IPS-18a (cell line): ENCODE measurements around the gene CHM.
"Not testable (repeated sequence)": the region's sequence is repeated elsewhere in the genome, so short reads cannot be mapped to it uniquely, and the experiment has no call there.

ENCODE experiments used
- H3K27ac ChIP-seq: one replicate; pipeline ENCODE4 v1.5.1; 2013; ENCODE audit warnings: low read length
- H3K27me3 ChIP-seq: one replicate; pipeline ENCODE4 v1.6.1; 2013; ENCODE audit warnings: mild to moderate bottlenecking, low read length; ENCODE audit not compliant: control insufficient read depth, insufficient read depth
- H3K36me3 ChIP-seq: one replicate; pipeline ENCODE4 v1.6.1; 2013; ENCODE audit warnings: low read depth, low read length; ENCODE audit not compliant: control insufficient read depth
- H3K4me1 ChIP-seq: one replicate; pipeline ENCODE4 v1.6.1; 2013; ENCODE audit warnings: low read depth, low read length; ENCODE audit not compliant: control insufficient read depth
- H3K4me3 ChIP-seq: one replicate; pipeline ENCODE4 v1.5.1; 2013; ENCODE audit warnings: low read length
- H3K9ac ChIP-seq: one replicate; pipeline ENCODE4 v1.6.1; 2013; ENCODE audit warnings: mild to moderate bottlenecking, low read length, moderate library complexity
- H3K9me3 ChIP-seq: one replicate; pipeline ENCODE4 v1.6.1; 2013; ENCODE audit warnings: low read depth, low read length; ENCODE audit not compliant: control insufficient read depth

CHM gene

GRCh38 chrX:85994797-85995196, 52.6 kb downstream of the CHM start:
- Histone ChIP-seq H3K4me3 (no peak overlapping the region), H3K27ac (no peak overlapping the region), H3K4me1 (peaks cover 24% of the 10 kb centered on the region), H3K36me3 (no peaks in the 10 kb centered on the region), H3K9ac (no peak overlapping the region), H3K27me3 (no peaks in the 10 kb centered on the region), H3K9me3 (no peaks in the 10 kb centered on the region)

GRCh38 chrX:85994228-85994627, 53.1 kb downstream of the CHM start:
- Histone ChIP-seq H3K9ac (no peak overlapping the region), H3K36me3 (no peaks in the 10 kb centered on the region), H3K9me3 (no peaks in the 10 kb centered on the region), H3K4me1 (peaks cover 24% of the 10 kb centered on the region), H3K27me3 (no peaks in the 10 kb centered on the region), H3K4me3 (no peak overlapping the region), H3K27ac (no peak overlapping the region)

- H3K4me3 ChIP-seq = no peak overlapping the region
Observed at GRCh38 chrX:85993539-85994197, 53.7 kb downstream of the CHM start.

DNA sequence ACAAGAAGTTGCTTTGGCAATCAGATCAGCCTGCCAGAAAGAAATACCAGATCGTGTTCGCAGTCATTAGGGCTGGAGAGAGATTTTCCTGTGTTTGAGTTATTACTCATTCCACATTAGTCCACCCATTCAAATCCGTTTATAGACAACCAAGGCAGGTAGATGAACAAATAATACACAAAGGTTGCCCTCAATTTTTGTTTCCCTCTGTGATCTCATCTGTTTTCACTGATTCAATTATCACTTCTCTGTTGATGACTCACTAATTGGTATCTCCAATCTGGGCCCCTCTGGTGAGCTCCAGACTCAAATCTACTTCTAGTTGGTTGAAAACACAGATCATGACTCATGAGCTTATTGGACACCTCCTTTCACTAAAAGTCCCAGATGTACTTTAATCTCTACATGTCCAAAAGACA, 54.5 kb downstream of the CHM start:
- H3K27me3 ChIP-seq = no peaks in the 10 kb centered on the region
- H3K27ac ChIP-seq = no peak overlapping the region
- peaks cover 24% of the 10 kb centered on the region for H3K4me1 ChIP-seq

More at GRCh38 chrX:85993539-85994197, 53.7 kb downstream of the CHM start:
- H3K9me3 ChIP-seq = no peaks in the 10 kb centered on the region
- H3K4me1 ChIP-seq = peaks cover 24% of the 10 kb centered on the region
- no peaks in the 10 kb centered on the region for H3K36me3 ChIP-seq
- H3K9ac ChIP-seq = no peak overlapping the region
- no peaks in the 10 kb centered on the region for H3K27me3 ChIP-seq
- no peak overlapping the region for H3K27ac ChIP-seq

GRCh38 chrX:85988353-85988752, 59.0 kb downstream of the CHM start:
- H3K9ac ChIP-seq = no peak overlapping the region
- no peak overlapping the region for H3K27ac ChIP-seq
- H3K4me3 ChIP-seq = no peak overlapping the region
- no peaks in the 10 kb centered on the region for H3K27me3 ChIP-seq
- peaks cover 6% of the 10 kb centered on the region for H3K4me1 ChIP-seq
- H3K9me3 ChIP-seq = no peaks in the 10 kb centered on the region
- no peaks in the 10 kb centered on the region for H3K36me3 ChIP-seq

More for the DNA sequence above, 54.5 kb downstream of the CHM start:
- no peak overlapping the region for H3K9ac ChIP-seq
- no peaks in the 10 kb centered on the region for H3K36me3 ChIP-seq
- H3K4me3 ChIP-seq = no peak overlapping the region
- no peaks in the 10 kb centered on the region for H3K9me3 ChIP-seq

DNA sequence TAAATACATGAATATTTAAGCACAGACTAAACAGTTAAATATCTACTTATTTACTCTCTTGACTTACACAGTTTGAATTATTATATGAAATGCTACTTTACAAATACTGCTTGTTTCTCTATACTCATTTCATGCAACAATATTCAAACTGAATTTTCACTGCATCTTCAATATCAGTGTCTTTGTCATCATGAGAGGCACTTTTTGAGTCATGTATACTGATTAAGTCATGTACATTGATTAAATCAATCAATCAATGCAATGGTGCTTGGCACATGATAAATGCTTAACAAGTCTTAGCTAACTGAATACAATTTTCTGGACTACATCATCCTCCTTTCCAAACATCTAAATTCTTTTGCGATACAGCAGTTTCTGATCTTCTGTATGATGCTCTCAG, 67.1 kb downstream of the CHM start:
- Histone ChIP-seq H3K4me3 (no peak overlapping the region), H3K27me3 (no peaks in the 10 kb centered on the region), H3K27ac (no peak overlapping the region), H3K36me3 (peaks cover 19% of the 10 kb centered on the region), H3K9ac (no peak overlapping the region), H3K4me1 (no peaks in the 10 kb centered on the region), H3K9me3 (no peaks in the 10 kb centered on the region)

DNA sequence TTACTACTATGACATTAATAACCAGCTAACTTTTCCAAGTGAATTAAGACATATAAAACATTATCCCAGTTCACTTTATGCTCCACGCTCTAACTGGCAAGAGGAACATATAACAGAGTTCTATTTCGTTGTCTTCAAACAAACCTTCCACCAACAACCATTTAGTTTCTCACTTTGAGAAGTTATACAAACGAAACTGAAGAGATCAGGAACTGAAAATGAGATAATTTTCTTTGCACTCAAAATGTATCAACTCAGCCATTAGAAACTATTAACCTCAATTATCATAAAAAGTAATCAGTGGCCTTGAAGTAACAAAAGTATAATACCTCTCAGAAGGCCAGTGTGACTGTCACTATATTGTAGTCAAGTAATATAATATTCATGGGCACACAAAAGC, 70.1 kb downstream of the CHM start:
- H3K4me1 ChIP-seq = no peaks in the 10 kb centered on the region
- no peak overlapping the region for H3K4me3 ChIP-seq
- no peaks in the 10 kb centered on the region for H3K9me3 ChIP-seq
- peaks cover 21% of the 10 kb centered on the region for H3K36me3 ChIP-seq
- no peaks in the 10 kb centered on the region for H3K27me3 ChIP-seq
- H3K27ac ChIP-seq = no peak overlapping the region
- H3K9ac ChIP-seq = no peak overlapping the region

- not testable (repeated sequence) for H3K9me3 ChIP-seq, H3K4me1 ChIP-seq, H3K9ac ChIP-seq, H3K27me3 ChIP-seq, H3K4me3 ChIP-seq, H3K27ac ChIP-seq
- peaks cover 15% of the 10 kb centered on the region for H3K36me3 ChIP-seq
Observed at GRCh38 chrX:85972351-85972750, 75.0 kb downstream of the CHM start.

DNA sequence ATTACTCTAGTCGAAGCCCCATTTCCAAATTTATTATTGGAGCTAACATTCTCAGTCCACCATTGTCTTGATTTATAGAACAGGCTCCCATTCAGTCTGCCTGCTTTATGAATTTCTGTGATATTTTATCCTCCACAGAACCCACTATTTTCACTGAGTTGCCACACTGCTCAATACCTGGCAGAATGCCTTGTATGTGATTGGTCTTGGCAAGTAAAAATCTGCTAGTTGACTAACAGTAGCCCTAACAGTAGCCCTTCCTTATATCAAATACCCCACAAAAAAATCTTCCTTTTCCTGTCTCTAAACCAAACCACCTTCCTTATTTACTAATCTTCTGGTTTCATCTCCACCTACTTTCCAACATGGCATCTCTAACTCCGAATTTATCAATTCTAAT, 82.6 kb downstream of the CHM start:
- no peak overlapping the region for H3K9ac ChIP-seq
- no peak overlapping the region for H3K4me3 ChIP-seq
- H3K36me3 ChIP-seq = peaks cover 3% of the 10 kb centered on the region
- no peaks in the 10 kb centered on the region for H3K4me1 ChIP-seq
- no peaks in the 10 kb centered on the region for H3K27me3 ChIP-seq
- no peak overlapping the region for H3K27ac ChIP-seq
- H3K9me3 ChIP-seq = no peaks in the 10 kb centered on the region

DNA sequence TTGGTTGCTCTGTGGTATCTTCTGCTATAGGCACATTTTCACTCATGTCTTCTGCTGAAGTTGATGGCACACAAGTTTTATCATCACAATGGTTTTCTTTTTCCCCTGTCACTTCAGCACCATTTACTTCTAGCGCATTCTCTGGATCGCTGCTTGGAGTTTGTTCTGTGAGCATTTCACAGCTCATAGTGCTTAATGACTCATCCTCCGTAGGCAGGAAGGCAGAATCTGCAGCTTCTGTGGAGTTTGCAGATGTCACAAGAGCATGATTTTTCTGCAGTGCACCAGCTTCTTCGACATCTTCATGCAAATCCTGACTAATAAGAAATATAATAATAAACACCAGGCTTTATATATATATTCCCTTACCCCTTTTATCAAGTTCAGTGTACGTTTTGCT, 83.6 kb downstream of the CHM start:
- Histone ChIP-seq H3K36me3 (peaks cover 4% of the 10 kb centered on the region), H3K4me1 (no peaks in the 10 kb centered on the region), H3K9me3 (no peaks in the 10 kb centered on the region), H3K4me3 (no peak overlapping the region), H3K27ac (no peak overlapping the region), H3K9ac (no peak overlapping the region), H3K27me3 (no peaks in the 10 kb centered on the region)

- Histone ChIP-seq H3K9ac (no peak overlapping the region), H3K27me3 (no peaks in the 10 kb centered on the region), H3K4me3 (no peak overlapping the region), H3K4me1 (no peaks in the 10 kb centered on the region), H3K27ac (no peak overlapping the region), H3K9me3 (no peaks in the 10 kb centered on the region), H3K36me3 (peaks cover 6% of the 10 kb centered on the region)
Observed at GRCh38 chrX:85955510-85955909, 91.8 kb downstream of the CHM start.

DNA sequence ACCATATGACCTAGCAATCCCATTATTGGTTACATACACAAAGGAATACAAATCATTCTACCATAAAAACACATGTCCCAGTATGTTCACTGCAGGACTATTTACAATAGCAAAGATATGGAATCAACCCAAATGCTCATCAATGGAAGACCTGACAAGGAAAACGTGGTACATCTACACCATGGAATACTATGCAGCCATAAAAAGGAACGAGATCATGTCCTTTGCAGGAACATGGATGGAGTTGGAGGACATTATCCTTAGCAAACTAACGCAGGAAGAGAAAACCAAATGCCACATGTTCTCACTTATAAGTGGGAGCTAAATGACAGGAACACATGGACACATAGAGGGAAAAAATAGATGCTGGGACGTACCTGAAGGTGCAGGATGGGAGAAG, 102.6 kb downstream of the CHM start:
- H3K9me3 ChIP-seq, H3K4me1 ChIP-seq, H3K27me3 ChIP-seq, H3K36me3 ChIP-seq, H3K9ac ChIP-seq, H3K27ac ChIP-seq, H3K4me3 ChIP-seq: not testable (repeated sequence)
